ENCODE measurements around the gene SLC38A3.

SLC38A3 gene

GRCh38 chr3:50269977-50270413, 64.9 kb downstream of the SLC38A3 start:
- DNase-seq, result no peak

GRCh38 chr3:50270422-50271224, 65.6 kb downstream of the SLC38A3 start:
- DNase-seq, result no peak

Data from activated CD4-positive, alpha-beta T cell treated with anti-CD3 and anti-CD28 coated beads for 4 hours (primary cell).